ENCODE results near the gene B3GALNT1.

DNA sequence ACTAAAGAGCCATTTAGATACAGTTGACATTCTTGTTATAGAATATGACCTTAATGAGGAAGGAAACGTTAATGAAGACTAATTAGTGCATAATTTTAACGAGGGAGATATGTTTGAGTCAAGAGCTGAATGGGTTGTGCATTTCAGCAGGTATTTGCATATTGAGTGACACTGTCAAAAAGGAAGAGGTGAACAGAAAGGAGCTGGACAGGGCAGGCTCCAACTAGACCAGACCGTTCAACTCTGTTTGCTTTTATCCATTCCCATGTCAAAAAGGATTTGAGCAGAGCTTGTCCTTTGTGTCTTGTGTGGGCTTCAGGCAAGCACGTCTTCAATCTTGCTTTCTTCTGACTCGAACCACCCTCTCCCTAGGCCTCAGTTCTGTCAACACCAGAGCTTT is 40.7 kb downstream of the B3GALNT1 start:
- TF ChIP-seq CTCF (IDR thresholded peaks at IDR 0.05) (no peak), MAX (IDR thresholded peaks at IDR 0.05) (no peak), POLR2A (IDR thresholded peaks at IDR 0.05; ENCODE audit: low read length) (no peak), RNF2 (IDR thresholded peaks at IDR 0.05; ENCODE audit: borderline replicate concordance, low read depth) (no peak), RCOR1 (IDR thresholded peaks at IDR 0.05; ENCODE audit: low read depth, low read length) (no peak), CEBPB (IDR thresholded peaks at IDR 0.05) (no peak), CBX8 (IDR thresholded peaks at IDR 0.05) (no peak), SMC3 (IDR thresholded peaks at IDR 0.05) (no peak), PHF8 (IDR thresholded peaks at IDR 0.05; ENCODE audit: borderline replicate concordance, low read depth) (no peak), MAFK (IDR thresholded peaks at IDR 0.05; ENCODE audit: partially characterized antibody) (no peak), GATA3 (IDR thresholded peaks at IDR 0.05; ENCODE audit: borderline replicate concordance) (no peak), ZFP36 (IDR thresholded peaks at IDR 0.05; ENCODE audit: borderline replicate concordance, partially characterized antibody) (no peak), HDAC2 (IDR thresholded peaks at IDR 0.05) (no peak)
- TF ChIP-seq, protein P1, sequence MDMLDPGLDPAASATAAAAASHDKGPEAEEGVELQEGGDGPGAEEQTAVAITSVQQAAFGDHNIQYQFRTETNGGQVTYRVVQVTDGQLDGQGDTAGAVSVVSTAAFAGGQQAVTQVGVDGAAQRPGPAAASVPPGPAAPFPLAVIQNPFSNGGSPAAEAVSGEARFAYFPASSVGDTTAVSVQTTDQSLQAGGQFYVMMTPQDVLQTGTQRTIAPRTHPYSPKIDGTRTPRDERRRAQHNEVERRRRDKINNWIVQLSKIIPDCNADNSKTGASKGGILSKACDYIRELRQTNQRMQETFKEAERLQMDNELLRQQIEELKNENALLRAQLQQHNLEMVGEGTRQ (IDR thresholded peaks at IDR 0.05) = no peak

Measured in A549 (cell line).